Measurements from ENCODE around the gene ERG.

DNA sequence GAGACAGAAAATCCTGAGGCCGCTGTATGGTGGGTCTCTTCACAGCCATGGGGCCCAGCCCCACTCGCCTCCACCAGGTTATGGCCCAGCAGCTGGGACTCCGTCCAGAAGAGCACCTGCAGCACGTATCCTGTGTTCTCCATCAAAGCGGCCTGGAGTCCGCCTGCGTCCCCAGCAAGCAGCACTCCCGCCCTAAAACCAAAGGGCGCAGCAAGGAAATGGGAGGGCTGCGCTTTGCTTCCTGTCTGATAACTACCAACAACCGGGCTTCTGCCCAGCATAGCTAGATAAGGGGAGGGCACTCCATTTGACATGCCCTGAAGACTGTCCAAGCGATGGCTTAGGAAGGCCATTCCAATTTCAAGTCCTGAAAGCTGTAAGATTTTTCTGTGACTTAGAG is 121.6 kb downstream of the ERG start:
- TF ChIP-seq, protein P1, sequence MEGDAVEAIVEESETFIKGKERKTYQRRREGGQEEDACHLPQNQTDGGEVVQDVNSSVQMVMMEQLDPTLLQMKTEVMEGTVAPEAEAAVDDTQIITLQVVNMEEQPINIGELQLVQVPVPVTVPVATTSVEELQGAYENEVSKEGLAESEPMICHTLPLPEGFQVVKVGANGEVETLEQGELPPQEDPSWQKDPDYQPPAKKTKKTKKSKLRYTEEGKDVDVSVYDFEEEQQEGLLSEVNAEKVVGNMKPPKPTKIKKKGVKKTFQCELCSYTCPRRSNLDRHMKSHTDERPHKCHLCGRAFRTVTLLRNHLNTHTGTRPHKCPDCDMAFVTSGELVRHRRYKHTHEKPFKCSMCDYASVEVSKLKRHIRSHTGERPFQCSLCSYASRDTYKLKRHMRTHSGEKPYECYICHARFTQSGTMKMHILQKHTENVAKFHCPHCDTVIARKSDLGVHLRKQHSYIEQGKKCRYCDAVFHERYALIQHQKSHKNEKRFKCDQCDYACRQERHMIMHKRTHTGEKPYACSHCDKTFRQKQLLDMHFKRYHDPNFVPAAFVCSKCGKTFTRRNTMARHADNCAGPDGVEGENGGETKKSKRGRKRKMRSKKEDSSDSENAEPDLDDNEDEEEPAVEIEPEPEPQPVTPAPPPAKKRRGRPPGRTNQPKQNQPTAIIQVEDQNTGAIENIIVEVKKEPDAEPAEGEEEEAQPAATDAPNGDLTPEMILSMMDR (IDR thresholded peaks at IDR 0.05), result no peak
- TF ChIP-seq MYC (IDR thresholded peaks at IDR 0.05; ENCODE audit: borderline replicate concordance, low read length) (no peak), ZC3H11A (IDR thresholded peaks at IDR 0.05) (no peak), CEBPB (IDR thresholded peaks at IDR 0.05) (no peak), PHF8 (IDR thresholded peaks at IDR 0.05; ENCODE audit: borderline replicate concordance, low read depth) (no peak), RARB (CRISPR knock-in tag; IDR thresholded peaks at IDR 0.05) (no peak), USF2 (IDR thresholded peaks at IDR 0.05) (no peak), JUN (IDR thresholded peaks at IDR 0.05) (no peak), RCOR1 (IDR thresholded peaks at IDR 0.05; ENCODE audit: low read depth, low read length) (no peak), POLR2A (IDR thresholded peaks at IDR 0.05; ENCODE audit: low read length) (no peak), EP300 (IDR thresholded peaks at IDR 0.05) (no peak), MAZ (IDR thresholded peaks at IDR 0.05; ENCODE audit: borderline replicate concordance, low read depth, low read length) (no peak)

Data from A549 (cell line).